H1 (cell line): ENCODE data around the gene EMC1.

Experiments
- EP300 ChIP-seq, 2 experiments: IDR thresholded peaks; 1 replicate in 1 of 2; 2 replicates in 1 of 2; pipeline ENCODE4 v1.6.1; 2011 to 2012; ENCODE audit warnings: low read depth in 2 of 2, low read length in 2 of 2, mild to moderate bottlenecking in 2 of 2, borderline replicate concordance in 1 of 2, inconsistent platforms in 1 of 2, moderate library complexity in 1 of 2
- RXRA ChIP-seq: IDR thresholded peaks from 2 replicates; pipeline ENCODE4 v1.6.1; 2011; ENCODE audit warnings: low read depth, mild to moderate bottlenecking, low read length, moderate library complexity; ENCODE audit not compliant: insufficient read depth
- SIN3A ChIP-seq, 2 experiments: IDR thresholded peaks in 1 of 2; conservative IDR thresholded peaks in 1 of 2; 2 replicates each; pipeline ENCODE4 v1.6.1; 2011 to 2012; ENCODE audit warnings: low read length in 2 of 2, improper control_type of control experiment in 1 of 2, low read depth in 1 of 2, mild to moderate bottlenecking in 1 of 2
- TAF1 ChIP-seq: IDR thresholded peaks from 2 replicates; pipeline ENCODE4 v1.6.1; 2011; ENCODE audit warnings: mild to moderate bottlenecking, low read depth, low read length
- TF ChIP-seq, protein P1 (sequence below), 3 experiments: IDR thresholded peaks; 1 replicate in 2 of 3; 2 replicates in 1 of 3; pipeline versions ENCODE4 v1.5.1 to v1.6.1; 2011; ENCODE audit warnings: low read length in 3 of 3, mild to moderate bottlenecking in 3 of 3, inconsistent platforms in 2 of 3, low read depth in 1 of 3, moderate library complexity in 1 of 3; ENCODE audit not compliant: insufficient read depth in 1 of 3; ENCODE audit errors: control extremely low read depth in 1 of 3

DNA sequence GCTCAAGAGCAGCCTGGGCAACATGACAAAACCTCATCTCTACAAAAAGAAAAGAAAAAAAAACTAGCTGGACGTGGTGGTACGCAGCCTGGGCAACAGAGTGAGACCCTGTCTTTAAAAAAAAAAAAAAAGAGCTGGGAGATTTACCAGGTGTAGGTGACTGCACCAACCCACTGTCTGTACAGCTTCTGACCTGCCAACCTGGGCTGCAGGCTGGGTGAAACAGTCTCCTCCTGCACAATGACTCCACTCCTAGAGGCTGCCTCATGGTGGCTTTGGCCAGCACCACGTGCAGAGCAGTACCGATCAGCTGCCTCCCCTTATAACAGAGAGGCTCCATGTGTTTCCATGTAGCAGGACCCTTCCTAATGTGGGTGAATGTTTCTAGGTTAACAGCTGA, 4.0 kb upstream of the EMC1 start:
- TF ChIP-seq, protein P1, sequence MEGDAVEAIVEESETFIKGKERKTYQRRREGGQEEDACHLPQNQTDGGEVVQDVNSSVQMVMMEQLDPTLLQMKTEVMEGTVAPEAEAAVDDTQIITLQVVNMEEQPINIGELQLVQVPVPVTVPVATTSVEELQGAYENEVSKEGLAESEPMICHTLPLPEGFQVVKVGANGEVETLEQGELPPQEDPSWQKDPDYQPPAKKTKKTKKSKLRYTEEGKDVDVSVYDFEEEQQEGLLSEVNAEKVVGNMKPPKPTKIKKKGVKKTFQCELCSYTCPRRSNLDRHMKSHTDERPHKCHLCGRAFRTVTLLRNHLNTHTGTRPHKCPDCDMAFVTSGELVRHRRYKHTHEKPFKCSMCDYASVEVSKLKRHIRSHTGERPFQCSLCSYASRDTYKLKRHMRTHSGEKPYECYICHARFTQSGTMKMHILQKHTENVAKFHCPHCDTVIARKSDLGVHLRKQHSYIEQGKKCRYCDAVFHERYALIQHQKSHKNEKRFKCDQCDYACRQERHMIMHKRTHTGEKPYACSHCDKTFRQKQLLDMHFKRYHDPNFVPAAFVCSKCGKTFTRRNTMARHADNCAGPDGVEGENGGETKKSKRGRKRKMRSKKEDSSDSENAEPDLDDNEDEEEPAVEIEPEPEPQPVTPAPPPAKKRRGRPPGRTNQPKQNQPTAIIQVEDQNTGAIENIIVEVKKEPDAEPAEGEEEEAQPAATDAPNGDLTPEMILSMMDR (IDR thresholded peaks at IDR 0.05; ENCODE audit: control extremely low read depth in 1 of 3, insufficient read depth in 1 of 3, low read depth in 1 of 3, low read length in 3 of 3), result no peak
- TF ChIP-seq SIN3A (conservative IDR thresholded peaks at IDR 0.05 in 1 of 2, IDR thresholded peaks at IDR 0.05 in 1 of 2; ENCODE audit: low read depth in 1 of 2, low read length in 2 of 2), result no peak
- no peak for TF ChIP-seq EP300 (IDR thresholded peaks at IDR 0.05; ENCODE audit: borderline replicate concordance in 1 of 2, low read depth in 2 of 2, low read length in 2 of 2)
- no peak for TF ChIP-seq RXRA
- TF ChIP-seq TAF1, result no peak
